Smooth muscle cell of the brain vasculature (primary cell): ENCODE results near the gene SFI1.
A peak's percentile ranks its signal among the peaks of the same experiment; 100 is the strongest.
"Not testable (repeated sequence)": the region's sequence is repeated elsewhere in the genome, so short reads cannot be mapped to it uniquely, and the experiment has no call there.

Experiments used
- DNase-seq: peaks from one replicate; pipeline ENCODE4 v3.0.0-alpha.2; 2012; ENCODE audit warnings: low read depth, low spot score

Gene SFI1

DNA sequence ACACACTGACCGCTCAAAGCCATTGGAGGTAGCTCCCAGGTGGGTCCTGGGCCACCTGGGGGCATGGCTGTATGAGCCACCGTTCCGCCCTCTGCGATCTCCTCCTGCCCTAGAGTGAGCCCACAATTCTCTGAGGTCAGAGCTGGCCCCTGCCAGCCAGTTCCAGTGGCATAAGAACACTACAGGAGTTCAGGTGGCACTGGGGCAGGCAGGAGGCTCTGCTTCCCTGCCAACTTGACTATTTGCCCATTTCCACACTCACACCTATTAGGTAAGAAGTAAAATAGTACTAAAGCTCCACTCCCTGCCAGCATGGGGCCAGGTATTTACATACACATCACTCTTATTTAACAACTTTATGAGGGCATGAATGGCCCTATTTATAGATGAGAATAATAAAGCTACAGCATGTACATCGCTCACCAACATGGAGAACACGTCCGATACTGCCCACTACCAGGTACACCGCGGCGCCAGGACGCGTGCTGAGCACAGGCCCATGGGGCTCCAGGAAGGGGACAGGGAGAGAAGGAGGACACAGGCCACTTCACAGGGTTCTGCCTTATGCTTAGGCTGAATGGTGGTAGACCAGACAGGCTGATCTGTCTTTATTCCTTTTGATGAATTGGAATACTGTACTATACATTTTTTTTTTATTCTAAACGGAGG is 139.4 kb downstream of the SFI1 start:
- no peak for DNase-seq

- no peak for DNase-seq
Observed at GRCh38 chr22:31637447-31637890, 141.1 kb downstream of the SFI1 start.

DNA sequence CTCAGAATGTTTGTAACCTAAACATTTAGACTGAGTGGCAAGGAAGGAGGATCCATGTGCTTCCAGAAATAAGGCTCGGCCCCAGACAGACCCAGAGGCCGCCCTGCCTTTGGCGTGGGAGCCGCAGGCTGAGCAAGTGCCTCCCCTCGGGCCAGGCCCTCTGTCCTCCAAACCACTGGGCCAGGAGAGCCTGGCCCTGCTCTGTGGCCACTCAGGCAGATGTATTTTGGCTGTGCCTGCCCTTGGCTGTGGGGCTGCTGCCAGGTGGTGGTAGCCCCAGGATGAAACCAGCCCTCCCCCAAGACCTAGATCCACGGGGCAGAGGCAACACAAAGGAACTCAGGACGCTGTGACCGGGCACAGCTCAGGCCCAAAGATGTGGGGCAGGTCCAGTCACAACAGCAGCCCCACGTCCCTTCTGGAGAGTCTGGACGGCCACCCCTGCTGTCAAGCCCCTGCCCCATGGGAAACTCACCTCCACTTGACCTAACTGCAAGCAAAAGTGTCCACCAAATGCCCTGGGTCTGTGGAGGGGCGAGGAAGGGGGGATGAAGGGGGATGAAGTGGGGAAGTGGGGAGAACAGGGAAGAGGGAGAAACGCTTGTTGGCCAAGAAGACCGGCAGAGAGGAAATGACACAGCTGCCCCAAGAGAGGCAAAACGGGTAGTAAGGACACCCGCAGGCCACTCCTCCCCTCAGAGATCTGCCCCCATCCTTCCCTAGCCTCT is 141.7 kb downstream of the SFI1 start:
- no peak for DNase-seq

GRCh38 chr22:31639436-31640039 is 143.2 kb downstream of the SFI1 start:
- DNase-seq, result no peak

- no peak for DNase-seq
Observed at GRCh38 chr22:31646186-31647019, 150.1 kb downstream of the SFI1 start.

DNA sequence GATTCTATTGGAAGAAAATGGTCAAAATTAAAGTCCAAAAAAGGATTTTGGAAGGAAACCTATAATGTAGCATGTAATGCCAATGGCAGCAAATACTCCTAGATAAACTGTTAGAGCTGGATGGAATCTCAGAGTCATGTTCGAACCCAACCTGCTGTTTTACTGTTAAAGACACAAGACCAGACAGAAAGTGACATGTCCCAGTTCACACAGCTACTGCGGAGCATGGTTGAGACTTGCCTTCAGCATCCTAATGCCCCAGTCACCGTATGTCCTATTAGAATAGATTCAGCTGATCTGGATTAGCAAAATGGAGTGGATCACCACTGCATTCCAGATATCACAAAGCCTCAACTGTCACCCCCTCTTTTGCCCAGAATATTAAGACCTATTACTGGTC is 150.7 kb downstream of the SFI1 start:
- DNase-seq, result no peak

GRCh38 chr22:31647523-31648320 is 151.4 kb downstream of the SFI1 start:
- DNase-seq, result no peak

DNA sequence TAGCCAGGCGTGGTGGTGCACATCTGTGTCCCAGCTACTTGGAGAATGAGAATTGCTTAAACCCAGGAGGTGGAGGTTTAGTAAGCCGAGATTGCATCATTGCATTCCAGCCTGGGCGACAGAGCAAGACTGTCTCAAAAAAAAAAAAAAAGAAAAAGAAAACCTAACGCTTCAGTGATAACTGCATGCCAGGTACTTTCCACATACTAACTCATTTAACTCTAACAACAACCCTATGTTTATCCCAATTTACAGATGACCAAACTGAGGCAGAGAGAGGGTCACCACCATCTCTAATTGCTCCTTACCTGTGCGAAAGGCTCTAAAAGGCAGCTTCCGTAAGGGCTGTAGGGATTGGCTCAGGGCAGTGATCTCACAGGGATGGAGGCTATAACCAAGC is 154.1 kb downstream of the SFI1 start:
- no peak for DNase-seq

GRCh38 chr22:31651664-31652063 is 155.3 kb downstream of the SFI1 start:
- DNase-seq, result no peak

DNA sequence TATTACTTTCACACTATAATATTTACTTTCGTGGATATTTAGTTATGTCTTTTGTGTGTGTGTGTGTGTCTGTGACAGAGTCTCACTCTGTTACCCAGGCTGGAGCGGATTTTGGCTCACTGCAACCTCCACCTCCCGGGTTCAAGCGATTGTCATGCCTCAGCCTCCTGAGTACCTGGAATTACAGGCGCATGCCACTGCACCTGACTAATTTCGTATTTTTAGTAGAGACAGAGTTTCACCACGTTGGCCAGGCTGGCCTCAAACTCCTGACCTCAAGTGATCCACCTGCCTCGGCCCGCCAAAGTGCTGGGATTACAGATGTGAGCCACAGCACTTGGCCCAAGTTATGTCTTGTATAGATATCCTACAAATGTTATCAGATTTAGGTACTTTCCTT is 155.8 kb downstream of the SFI1 start:
- no peak for DNase-seq

DNA sequence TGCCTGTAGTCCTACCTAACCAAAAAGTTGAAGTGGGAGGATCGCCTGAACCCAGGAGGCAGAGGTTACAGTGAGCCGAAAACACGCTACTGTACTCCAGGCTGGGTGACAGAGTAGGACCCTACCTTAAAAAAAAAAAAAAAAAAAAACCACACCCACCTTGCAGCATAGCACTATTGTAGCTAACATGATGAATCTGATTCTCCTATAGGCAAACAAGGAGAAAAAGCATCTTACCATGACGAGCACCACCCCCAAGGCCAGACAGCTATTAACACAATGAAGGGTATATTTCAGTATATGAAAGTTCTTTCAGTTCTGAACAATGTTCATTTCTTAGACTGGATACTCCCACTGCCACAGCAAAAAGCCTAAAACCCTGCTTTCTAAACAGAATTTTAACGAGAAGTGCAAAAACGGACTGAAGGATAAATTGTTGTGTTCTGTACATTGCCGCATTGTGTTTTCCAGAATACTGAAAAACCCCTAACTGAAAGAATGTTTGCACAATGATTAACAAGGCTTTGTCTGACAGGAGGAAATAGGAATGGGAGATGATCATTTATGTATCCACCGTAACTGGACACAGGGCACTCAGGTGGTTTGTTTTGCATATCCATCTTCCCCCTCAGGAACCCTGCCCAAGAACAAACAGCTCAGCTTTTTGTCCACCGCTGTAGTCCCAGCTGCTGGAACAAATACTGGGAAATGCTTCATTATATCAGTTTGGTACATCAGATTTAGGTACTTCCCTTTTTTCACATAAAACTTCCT is 156.8 kb downstream of the SFI1 start:
- no peak for DNase-seq

DNA sequence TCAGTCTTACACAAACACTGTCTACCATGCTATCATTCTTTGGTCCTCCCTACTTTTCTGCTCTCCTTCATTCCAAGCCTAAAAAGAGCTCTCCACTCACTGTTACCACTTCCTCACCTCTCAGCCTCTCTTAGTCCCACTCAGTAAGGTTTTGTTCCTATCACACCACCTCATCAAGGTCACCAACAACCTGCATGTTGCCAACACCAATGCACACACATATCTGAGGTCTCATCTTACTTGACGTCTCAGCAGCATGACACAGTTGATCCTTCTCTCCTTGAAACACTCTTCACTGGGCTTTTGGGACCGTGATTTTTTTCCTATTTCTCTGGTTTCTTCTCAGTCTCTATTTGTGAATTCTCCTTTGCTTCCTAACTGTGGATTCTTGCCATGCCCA is 157.6 kb downstream of the SFI1 start:
- no peak for DNase-seq

DNA sequence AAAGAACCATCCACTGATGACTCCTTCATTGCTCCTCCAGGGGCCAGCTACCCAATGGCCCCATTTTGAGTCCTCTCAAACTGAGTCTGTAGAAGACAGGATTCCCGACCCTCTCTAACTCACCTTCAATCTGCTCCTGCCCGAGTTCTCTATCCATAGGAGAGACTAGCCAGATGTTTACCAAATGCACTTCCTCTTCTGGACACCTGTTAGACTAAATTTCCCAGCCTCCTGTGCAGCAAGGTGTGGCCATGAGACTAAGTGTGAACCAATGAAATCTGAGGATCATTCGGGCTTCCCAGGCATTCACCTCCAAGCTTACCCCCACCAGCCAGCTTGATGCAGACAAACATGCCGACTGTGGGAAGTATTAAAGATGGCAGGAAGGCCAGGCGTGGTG is 158.1 kb downstream of the SFI1 start:
- no peak for DNase-seq

DNA sequence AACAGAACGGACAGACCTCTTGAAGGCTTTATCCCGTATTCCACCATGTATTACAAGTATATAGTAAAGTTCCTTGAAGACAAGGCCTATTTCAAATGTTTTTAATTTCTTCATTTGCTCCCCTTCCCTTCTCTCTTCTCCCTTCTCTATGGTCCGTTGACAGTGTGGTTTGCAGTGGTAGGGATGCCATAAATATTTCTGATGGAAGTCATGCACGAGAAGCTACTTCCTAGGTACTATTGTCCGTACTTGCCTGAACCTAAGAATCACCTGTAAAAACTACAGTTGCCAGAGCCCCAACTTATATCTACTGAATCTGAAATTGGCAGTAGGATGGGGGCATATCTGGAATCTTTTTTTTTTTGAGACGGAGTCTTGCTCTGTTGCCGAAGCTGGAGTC is 162.9 kb downstream of the SFI1 start:
- DNase-seq, result no peak

DNA sequence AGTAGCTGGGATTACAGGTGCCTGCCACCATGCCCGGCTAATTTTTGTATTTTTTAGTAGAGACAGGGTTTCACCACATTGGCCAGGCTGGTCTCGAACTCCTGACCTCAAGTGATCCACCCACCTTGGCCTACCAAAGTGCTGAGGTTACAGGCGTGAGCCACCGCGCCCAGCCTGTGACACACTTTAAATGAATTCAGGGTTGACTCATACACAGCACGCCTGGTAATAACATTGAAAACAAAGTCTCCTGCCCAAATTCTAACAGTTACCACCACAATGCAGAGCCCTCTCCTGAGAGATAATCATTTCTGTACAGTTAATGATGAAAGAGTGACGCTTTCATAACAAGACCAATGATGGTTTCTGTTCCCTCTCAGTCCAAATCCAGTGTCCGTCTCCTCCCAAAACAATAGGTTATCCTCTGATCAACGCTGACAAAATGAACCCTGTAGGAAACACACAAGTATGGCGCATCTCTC is 164.6 kb downstream of the SFI1 start:
- not testable (repeated sequence) for DNase-seq

GRCh38 chr22:31661851-31662667 is 165.7 kb downstream of the SFI1 start, which contains the start of gene PISD:
PISD (minus strand) TSS chr22:31662215; CDS start chr22:31662208, 7 bp downstream.
- peak; percentile 91 for DNase-seq

- no peak for DNase-seq
Observed at GRCh38 chr22:31662668-31663037, 166.3 kb downstream of the SFI1 start.
